Left ventricle myocardium inferior (tissue), 1 donor: ENCODE data around the gene NKAPD1. TPM values are rescaled to one million over a fixed set of nuclear protein-coding genes. Genes with fewer than 3 reads are reported as not detected.
"Not testable (repeated sequence)": the region's sequence is repeated elsewhere in the genome, so short reads cannot be mapped to it uniquely, and the experiment has no call there.

ENCODE experiments used
- DNase-seq: peaks from one replicate; pipeline ENCODE4 v3.0.0-alpha.2; 2020
- H3K27ac ChIP-seq: fragments of 200-600 bp; replicated peaks from 2 replicates; pipeline ENCODE4 v1.8.0; 2021
- H3K27me3 ChIP-seq: fragments of 200-600 bp; 2 replicates; pipeline ENCODE4 v1.8.0; 2021; ENCODE audit warnings: low read depth
- H3K36me3 ChIP-seq: fragments of 200-600 bp; 2 replicates; pipeline ENCODE4 v1.8.0; 2021
- H3K4me1 ChIP-seq: fragments of 200-600 bp; 2 replicates; pipeline ENCODE4 v1.8.0; 2021
- H3K4me3 ChIP-seq: fragments of 200-600 bp; 2 replicates; pipeline ENCODE4 v1.8.0; 2021; ENCODE audit warnings: mild to moderate bottlenecking, moderate library complexity
- H3K9me3 ChIP-seq: fragments of 200-600 bp; replicated peaks from 2 replicates; pipeline ENCODE4 v1.8.0; 2021
- CTCF ChIP-seq: fragments of 200-600 bp; IDR thresholded peaks from 2 replicates; pipeline ENCODE4 v1.8.0; 2021; ENCODE audit warnings: antibody characterized with exemption, mild to moderate bottlenecking, borderline replicate concordance
- intact Hi-C: fragments of 100-400 bp; cut with micrococcal nuclease; formaldehyde crosslinking; loops from one replicate; pipeline ENCODE4 v1.11.0; 2022
- total RNA-seq: library from RNA; stranded (reverse); fragmentation: NEBNext Ultra II Directional; extraction: Animal tissue kit (Norgen Biotek cat#: 25700); gene quantifications from one replicate; pipeline ENCODE4 v1.2.1, GENCODE V29; 2021
- donor health status: DM: no; HTN: yes; CAD: no; lungs with severe emphysema.

Gene NKAPD1
- total RNA-seq, 1 donor from 2014 or later, result 7.6 TPM

DNA sequence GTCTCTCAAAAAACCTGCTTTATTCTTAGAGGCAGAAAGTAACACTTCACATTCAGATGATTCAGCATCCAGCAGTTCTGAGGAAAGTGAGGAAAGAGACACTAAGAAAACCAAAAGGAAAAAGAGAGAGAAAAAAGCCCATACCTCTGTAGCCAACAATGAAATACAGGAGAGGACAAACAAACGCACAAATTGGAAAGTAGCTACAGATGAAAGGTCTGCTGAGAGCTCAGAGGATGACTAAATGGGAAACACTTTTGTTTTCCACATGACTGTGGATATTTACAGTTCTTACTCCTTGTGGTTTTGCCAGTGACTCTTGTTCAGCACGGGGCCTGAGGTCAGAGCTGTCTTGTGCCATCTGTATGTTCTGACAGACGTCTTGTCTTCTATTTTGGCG lies 8.6 kb downstream of the NKAPD1 start:
- H3K27ac ChIP-seq, result peak overlapping the region; percentile 71
- TF ChIP-seq CTCF, result no peak
- no peak overlapping the region for H3K4me3 ChIP-seq
- peaks cover 59% of the 10 kb centered on the region for H3K4me1 ChIP-seq
- no peaks in the 10 kb centered on the region for H3K9me3 ChIP-seq
- no peaks in the 10 kb centered on the region for H3K27me3 ChIP-seq
- peaks cover 74% of the 10 kb centered on the region for H3K36me3 ChIP-seq
- intact Hi-C loops, result no loop called here
- no peak for DNase-seq

- Histone ChIP-seq H3K4me1 (peaks cover 91% of the 10 kb centered on the region), H3K27ac (peak overlapping the region; percentile 92), H3K36me3 (peaks cover 74% of the 10 kb centered on the region), H3K4me3 (peak overlapping the region; percentile 92), H3K27me3 (no peaks in the 10 kb centered on the region), H3K9me3 (no peaks in the 10 kb centered on the region)
- TF ChIP-seq CTCF, result no peak
- DNase-seq, result no peak
- intact Hi-C loops, result no loop called here
These were observed 11.8 kb downstream of the NKAPD1 start for GRCh38 chr11:112085822-112086421.

DNA sequence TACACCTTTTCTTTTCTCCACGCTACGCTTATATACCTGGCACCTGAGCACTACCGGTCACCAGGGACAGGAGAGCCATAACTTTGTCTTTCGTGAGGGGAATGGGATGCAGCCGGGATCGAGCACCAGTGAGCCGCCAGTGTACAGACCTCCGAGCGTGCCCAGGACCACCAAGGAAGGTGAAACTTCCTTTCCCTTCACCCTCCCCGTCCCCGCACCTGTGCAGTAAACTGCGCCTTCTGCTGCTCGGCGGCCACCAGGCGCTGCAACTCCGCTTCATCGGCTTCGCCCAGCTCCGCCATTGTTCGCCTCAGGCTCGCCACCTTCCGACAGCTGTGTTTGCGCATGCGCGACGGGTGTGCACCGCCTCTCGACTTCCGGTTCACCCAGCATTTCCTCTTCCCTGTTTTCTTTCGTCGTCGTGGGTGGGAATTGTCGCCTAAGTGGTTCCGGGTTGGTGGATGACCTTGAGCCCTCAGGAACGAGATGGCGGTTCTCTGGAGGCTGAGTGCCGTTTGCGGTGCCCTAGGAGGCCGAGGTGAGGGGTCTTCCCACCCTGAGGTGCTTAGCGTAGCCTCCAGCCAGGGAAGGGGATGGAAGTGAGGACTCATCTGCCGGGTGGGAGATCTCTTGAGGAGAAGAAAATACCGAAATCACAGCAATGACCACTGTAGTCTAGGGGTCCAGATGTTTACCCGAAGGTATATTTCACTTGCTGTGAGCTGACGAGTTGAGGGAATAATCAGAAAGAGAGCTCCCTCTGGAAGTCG lies 12.5 kb downstream of the NKAPD1 start, which contains the start of the genes SDHD and TIMM8B:
Gene SDHD, plus strand, starts transcription at position 452 of the 770 bp plus-strand sequence. Its CDS starts 35 bp downstream, at position 487.
Gene TIMM8B, minus strand, starts transcription at position 335 of the 770 bp plus-strand sequence. Its CDS starts 33 bp downstream, at position 302.
- peaks cover 94% of the 10 kb centered on the region for H3K4me1 ChIP-seq
- peaks cover 74% of the 10 kb centered on the region for H3K36me3 ChIP-seq
- DNase-seq, result peak; percentile 92

DNA sequence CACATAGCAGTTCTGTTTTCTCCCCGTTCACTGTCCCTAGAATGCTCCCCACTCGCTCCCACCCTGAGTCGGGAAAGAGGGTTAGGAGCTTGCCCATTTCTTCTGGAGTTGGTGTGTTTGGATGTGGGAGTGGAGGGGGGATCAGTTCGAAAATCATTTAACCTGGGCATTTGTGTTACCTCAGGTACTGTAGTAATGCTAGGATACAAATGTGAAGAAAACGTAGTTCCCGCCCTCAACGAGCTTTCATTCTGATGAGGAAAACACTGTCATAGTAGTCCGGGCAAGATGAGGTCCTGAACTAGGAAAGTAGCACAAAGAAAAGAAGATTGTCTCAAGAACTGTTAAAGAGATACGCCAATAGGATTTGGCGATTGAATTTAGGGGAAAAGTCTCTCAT lies 13.1 kb downstream of the NKAPD1 start:
- H3K36me3 ChIP-seq, result peaks cover 75% of the 10 kb centered on the region
- H3K27me3 ChIP-seq, result no peaks in the 10 kb centered on the region
- peak overlapping the region; percentile 92 for H3K4me3 ChIP-seq
- peak overlapping the region; percentile 92 for H3K27ac ChIP-seq
- no peaks in the 10 kb centered on the region for H3K9me3 ChIP-seq
- peaks cover 91% of the 10 kb centered on the region for H3K4me1 ChIP-seq
- no peak for DNase-seq
- intact Hi-C loops, result no loop called here
- TF ChIP-seq CTCF, result no peak

More for the DNA sequence above, 12.5 kb downstream of the NKAPD1 start, which contains the start of the genes SDHD and TIMM8B:
- intact Hi-C loops, result no loop called here
- Histone ChIP-seq H3K4me3 (peak within 1 kb of the TSS; percentile 92), H3K27me3 (no peaks in the 10 kb centered on the region), H3K9me3 (no peaks in the 10 kb centered on the region), H3K27ac (peak within 1 kb of the TSS; percentile 92)
- TF ChIP-seq CTCF, result peak; percentile 39

GRCh38 chr11:112095302-112095701 lies 21.2 kb downstream of the NKAPD1 start:
- Histone ChIP-seq H3K4me1 (peaks cover 20% of the 10 kb centered on the region), H3K36me3 (peaks cover 80% of the 10 kb centered on the region)
- DNase-seq, H3K27ac ChIP-seq, H3K9me3 ChIP-seq, H3K27me3 ChIP-seq, intact Hi-C loops, H3K4me3 ChIP-seq: not testable (repeated sequence)

DNA sequence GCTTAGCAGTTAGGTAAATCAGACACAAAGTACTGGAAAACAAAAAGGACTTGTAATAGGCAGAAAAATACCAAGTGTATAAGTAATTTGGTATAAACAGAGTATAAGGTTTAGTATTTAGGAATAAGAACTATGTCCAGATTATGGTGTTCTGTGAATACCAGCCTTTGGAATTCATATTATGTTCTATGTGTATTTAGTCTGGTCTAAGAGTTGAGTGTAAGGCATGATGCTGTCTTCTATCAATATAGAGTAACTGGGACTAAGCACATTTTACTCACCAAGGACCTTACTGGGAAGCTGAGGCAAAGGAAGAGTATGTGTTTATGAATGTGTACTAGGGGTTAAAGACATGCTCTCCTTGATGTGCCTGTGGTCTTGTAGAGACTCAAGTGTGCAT lies 22.1 kb downstream of the NKAPD1 start:
- H3K9me3 ChIP-seq, result no peaks in the 10 kb centered on the region
- H3K36me3 ChIP-seq, result peaks cover 71% of the 10 kb centered on the region
- no peaks in the 10 kb centered on the region for H3K27me3 ChIP-seq
- no peak for TF ChIP-seq CTCF
- no peak for DNase-seq
- no peak overlapping the region for H3K4me3 ChIP-seq
- no peak overlapping the region for H3K27ac ChIP-seq
- intact Hi-C loops, result no loop called here
- H3K4me1 ChIP-seq, result peaks cover 13% of the 10 kb centered on the region
